HG03060 (cell line): ENCODE measurements around the gene SRSF1.
"Not testable (repeated sequence)": the region's sequence is repeated elsewhere in the genome, so short reads cannot be mapped to it uniquely, and the experiment has no call there.

Experiments
- ATAC-seq: cut with Tn5 transposase; IDR thresholded peaks from one replicate; pipeline ENCODE4 v1.9.1; 2021; ENCODE audit warnings: low read depth, moderate number of reproducible peaks; ENCODE audit not compliant: unreplicated experiment

SRSF1 gene

DNA sequence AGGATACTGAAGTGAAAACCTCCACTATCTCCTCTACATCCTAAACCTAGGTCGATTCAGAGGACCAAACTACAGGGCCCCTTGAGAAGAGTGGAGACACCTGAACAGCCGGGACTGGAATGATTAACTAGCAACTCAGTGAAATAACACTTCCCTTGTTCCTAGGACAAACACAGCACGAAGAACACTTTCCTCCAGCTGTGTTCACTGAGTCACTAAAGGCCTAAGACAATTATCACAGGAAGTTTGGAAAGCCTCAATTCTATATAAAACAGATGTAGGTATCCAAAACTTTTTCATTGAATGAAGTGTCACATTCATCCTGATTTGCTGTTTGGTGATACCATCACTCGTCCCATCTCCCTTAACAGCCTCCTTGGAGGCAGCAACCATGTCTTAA, 36.3 kb downstream of the SRSF1 start:
- no peak for ATAC-seq

DNA sequence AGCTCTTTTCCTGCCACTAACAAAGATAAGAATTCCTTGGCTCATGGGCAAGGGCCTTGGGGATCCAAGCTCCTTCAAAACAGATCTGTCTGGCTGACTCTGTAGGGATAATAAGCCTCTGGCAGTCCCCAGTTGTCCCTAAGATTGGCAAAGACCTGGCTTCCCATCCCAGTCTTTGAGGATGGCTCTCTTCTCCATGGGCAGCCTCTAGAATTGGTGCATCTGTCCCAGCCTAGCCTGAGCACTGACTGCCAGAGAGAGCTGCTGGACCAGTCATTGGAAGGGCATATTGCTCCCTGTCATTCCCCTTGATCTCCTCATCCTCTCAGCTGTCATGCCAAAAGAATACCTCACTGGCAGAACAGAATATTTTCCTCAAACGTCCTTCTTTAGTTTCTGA, 38.6 kb downstream of the SRSF1 start:
- ATAC-seq: no peak

DNA sequence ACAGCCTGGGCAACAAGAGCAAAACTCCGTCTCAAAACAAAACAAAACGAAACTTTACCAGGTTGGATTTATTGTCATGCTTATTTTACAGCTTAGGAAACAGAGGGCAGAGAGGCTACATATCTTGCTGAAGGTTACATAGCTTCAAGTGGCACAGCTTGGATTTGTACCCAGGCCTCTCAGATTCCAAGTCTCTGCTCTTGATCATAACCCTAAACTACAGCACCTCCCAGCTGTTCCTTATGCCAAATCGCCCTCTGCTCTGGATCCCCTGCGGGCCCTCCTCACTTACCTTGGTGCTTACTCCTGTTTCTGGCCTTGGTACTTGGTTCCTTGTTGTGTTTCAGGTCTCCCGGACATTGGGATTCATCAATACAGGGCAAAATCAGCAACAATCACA, 40.2 kb downstream of the SRSF1 start:
- no peak for ATAC-seq

DNA sequence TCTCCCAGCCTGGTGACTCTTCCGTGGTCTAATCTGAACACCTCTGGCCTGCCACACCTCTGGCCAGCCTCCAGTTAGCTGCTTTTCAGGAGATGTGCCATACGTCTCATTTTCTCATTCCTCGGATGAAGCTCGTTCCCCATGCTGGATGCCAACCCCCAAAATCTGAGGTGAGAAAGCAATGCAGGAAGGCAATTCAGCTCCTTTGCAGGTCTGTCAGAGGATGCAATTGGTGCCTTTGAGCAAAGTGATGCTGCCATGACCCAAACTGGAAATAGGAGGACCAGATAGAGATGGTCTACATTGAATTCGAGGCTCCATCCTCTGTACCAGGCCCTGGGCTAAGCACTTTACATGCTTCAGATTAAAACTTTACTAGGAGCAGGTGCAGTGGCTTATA, 40.8 kb downstream of the SRSF1 start:
- ATAC-seq: no peak

DNA sequence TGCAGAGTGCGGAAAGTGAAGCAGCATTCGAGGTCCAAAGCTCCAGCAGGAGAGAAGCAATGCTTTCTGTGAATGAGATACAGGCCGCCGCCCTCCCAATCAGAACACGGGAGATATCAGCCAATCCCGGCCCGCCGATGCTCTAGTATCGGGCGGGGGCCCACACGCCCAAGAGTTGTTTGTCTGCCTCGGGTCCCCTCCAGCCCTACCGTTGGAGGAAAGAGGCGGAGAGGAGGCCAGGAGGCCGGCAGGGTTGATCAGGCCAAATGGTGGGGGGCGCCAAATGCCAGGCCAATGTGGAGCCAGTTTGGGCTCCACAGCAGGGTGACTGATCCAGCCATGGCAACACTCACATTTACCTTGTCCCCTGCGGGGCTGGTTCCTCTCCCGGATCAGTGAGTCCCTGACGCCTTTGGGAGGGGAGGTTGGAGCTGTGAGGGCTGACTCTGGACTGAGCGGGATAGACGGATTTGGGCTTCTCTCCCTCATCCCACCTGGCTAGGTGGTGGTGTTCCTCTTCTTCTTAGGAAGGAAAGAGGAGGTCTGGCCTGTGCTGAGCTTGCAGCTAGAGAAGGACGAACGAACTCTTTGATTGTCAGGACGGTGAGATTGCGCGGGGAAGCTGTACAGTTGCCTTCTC, 41.4 kb downstream of the SRSF1 start:
- ATAC-seq: no peak

DNA sequence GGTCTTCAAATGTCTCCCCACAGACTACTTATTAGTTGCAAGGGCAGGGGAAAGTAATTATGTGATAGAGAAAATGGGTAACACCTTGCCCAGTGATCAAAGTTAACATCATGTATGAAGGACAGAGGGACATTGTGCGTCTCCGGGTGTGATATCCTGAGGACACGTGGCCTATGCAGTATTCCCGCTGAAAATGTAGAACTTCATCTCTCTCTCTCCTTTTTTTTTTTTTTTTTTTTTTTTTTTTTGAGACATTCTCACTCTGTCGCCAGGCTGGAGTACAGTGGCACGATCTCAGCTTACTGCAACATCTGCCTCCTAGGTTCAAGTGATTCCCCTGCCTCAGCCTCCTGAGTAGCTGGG, 43.9 kb downstream of the SRSF1 start:
- ATAC-seq: no peak

DNA sequence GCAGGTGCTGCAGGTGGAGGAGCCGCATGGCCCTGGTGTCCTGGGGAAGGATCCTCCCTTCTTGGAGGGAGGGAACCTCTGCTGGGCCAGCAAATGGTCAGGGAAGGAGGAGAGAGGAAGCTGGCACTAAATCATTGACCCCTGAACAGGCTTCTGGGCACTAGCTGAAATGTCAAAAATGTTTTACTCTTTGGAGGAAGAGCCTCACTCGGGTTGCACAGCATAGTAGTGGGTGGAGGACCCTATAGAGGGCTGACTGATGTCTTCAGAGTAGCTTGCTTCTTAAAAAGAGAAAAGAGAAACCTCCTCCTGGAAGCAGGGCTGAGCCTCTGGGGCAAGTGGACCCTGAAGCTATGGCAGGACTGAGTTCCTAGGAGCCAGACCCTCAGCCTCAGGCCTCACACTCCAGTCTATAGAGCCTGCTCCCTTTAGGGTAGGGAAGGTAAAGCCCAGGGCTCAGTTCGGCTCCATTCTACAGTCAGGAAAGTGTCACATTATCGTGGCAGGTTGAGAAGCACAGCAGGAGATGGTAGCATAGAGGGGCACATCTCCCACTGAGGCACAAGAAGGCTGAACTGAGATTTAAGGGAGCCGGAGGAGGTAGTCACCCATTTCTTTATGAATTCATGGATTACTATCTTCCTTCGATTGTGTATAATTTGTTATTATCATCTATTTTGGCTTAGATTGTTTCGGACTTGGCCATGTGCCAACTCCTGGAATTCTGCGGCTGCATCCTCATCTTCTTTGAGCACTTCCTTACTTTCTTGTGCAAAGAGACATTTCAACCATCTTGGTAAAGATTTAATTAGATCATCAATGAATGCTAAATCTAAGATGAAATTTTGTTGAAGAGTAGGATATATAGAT, 44.5 kb downstream of the SRSF1 start:
- ATAC-seq: no peak

- ATAC-seq: no peak
These were observed 47.1 kb downstream of the SRSF1 start for GRCh38 chr17:57959929-57960328.

GRCh38 chr17:57958391-57958790, 48.7 kb downstream of the SRSF1 start:
- ATAC-seq: not testable (repeated sequence)

DNA sequence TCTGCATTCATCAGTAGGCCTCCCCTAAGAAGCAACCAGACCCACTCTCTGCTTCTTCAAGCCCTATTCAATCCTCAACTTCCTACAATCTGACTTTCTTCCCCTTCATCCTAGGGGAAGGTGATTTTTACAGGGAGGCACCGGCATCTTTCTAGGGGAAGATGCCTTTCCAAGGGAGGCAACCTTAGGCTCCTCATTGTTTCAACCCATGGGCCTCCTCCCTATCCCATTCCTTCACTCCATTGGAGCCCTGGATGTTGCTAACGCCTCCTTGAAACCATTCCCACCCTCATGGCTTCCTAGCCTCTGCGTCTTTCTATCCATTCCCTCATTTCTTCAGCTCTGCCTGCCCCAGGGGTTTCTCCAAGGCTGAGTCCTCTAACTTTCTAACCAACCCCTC, 49.2 kb downstream of the SRSF1 start:
- ATAC-seq: no peak

DNA sequence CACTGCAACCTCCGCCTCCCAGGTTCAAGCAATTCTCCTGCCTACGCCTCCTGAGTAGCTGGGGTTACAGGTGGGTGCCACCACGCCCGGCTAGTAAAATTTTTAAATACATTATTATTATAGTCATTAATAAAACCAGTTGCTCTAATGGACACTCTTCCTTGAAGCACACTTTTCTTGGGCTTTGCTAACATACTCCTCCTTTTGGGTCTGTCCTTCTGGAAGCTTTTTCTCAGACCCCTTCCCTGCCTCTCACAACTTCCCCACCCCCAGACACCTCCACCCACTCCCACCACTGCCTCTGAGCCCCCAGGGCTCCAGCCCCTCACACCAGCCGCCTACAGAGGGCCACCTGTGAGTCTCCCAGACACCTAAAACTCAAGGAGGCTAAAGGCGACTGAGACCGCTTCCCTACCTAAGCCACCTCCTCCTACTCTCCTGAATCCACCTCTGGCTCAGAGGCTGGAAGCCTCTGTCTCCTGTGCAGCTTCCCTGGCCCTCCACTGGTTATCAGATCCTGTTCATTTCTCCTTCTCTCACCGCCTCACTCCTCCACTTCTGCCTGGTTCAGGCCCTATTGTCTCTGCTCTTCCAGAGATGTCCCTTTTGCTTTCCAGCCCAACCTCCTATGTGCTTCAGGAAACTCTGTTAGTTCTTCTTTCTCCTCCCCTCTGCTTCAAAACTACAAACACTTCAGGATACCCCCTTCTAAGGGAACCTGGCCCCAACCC, 49.8 kb downstream of the SRSF1 start:
- no peak for ATAC-seq

DNA sequence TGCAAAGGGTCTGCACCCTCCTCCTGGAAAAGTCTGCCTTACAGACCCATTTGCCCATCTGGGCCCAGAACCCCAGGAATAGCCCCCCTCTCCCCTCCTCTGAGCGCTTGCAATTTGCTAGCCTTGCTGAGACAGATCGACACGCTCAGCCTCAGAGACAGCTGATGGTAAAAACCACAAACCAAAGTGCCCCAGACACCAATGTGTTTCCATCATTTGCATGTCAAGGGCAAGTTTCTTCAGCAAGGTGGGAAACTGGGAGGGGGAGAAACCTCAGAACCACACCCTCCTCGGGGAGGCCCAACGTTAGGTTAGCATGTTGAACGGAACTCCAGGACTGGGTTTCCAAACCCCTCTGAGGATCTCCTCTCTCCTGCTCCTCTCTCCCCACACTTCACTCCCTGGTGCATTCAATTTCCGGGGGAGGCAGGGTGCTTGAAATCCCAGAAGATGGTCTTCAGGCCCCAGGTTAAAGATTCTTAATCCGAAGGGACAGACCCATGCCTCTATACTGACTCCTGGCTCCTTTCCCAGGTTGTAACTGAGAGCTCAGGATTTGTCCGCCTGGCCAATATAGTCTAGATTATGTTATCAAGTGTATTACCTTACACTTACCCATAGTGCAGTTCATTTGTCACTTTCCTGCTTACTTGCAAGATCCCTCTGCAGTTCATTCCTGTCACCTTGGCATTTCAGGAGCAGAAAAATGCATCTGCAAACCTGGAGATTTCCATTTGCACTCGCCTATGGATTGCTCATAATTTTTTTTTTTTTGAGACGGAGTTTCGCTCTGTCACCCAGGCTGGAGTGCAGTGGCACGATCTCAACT, 50.5 kb downstream of the SRSF1 start:
- no peak for ATAC-seq

GRCh38 chr17:57955183-57955931, 51.7 kb downstream of the SRSF1 start, which contains the start of gene CUEDC1:
Gene CUEDC1 (minus strand): TSS chr17:57955412. CDS start chr17:57885564, 69,848 bp downstream.
- ATAC-seq: no peak

- ATAC-seq: no peak
These were observed 52.5 kb downstream of the SRSF1 start for GRCh38 chr17:57954397-57955182.

DNA sequence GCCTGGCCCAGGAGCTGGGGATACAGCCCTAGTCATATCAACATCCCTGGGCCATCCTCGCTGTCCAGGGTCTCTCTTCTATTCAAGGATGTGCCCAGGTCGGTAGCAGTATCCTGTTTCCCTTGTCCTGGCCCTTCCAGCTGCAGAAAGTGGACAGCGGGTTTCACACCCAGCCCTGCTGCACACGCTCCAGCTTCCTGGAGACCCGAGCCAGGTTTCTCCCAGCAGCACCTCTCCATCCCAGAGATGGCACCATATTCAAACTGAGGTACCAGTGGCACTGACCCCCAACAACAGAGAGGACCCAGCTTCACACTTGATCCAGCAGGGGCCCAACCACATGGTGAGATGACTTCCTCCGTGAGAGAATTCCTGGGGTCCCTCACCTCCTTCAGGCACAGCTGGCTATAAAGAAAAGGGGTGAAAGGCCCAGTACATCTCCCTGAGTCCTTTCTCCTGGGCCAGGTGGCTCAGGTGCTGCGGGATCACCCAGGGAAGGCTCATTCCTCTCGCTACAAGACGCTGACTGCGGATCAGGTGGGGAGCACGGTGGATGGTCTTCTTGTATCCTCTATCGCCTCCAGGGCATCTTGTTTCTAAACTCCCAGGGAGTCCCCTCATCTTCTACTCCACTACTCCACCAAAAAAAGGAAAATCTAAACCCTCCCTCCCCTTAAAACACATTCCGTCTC, 53.2 kb downstream of the SRSF1 start:
- ATAC-seq: no peak
